NOMO-1 treated with dmso at 0.1 percent for 144 hours (cell line): ENCODE measurements around the gene LTBP4.

Source experiments
- DNase-seq: peaks from one replicate; lab custom pipeline; 2025; ENCODE audit not compliant: unreplicated experiment; lab: John Stamatoyannopoulos, UW

The LTBP4 gene

DNA sequence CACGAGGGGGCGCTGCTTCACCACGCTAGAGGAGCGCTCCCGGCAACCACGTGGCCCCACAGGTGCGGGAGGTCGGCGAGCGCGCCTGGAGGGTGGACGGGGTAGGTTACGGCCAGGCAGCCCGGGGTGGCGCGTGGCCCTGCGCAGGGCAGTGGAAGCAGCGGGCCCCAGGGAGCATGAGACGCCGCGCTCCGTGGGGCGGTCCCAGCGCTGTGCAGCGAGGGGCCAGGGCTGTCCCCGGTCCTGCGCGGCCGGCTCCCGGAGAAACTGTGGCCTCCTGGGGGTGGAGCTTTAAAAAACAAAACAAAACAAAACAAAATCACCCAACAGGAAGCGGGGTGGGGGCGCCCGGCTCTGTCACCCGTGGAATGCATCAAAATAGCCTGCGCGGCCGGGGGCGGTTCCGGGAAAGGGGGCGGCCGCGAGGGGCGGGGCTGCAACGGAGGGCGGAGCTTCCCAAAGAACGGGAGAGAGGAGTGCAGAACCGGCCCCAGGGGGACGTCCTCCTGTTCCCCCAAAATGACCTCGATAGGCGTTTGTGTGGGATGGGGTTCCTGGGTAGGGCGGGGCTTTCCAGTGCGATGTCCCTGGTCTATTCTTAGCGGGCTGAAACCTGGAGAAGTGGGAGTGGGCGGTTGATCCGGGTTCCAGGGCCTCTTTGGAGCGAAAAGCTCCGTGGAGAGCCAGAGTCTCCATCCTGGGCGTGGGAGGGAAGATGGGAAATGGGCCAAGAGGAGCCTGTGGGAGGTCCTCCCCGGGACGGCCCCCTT lies 61.9 kb downstream of the LTBP4 start:
- peak; percentile 63 for DNase-seq

DNA sequence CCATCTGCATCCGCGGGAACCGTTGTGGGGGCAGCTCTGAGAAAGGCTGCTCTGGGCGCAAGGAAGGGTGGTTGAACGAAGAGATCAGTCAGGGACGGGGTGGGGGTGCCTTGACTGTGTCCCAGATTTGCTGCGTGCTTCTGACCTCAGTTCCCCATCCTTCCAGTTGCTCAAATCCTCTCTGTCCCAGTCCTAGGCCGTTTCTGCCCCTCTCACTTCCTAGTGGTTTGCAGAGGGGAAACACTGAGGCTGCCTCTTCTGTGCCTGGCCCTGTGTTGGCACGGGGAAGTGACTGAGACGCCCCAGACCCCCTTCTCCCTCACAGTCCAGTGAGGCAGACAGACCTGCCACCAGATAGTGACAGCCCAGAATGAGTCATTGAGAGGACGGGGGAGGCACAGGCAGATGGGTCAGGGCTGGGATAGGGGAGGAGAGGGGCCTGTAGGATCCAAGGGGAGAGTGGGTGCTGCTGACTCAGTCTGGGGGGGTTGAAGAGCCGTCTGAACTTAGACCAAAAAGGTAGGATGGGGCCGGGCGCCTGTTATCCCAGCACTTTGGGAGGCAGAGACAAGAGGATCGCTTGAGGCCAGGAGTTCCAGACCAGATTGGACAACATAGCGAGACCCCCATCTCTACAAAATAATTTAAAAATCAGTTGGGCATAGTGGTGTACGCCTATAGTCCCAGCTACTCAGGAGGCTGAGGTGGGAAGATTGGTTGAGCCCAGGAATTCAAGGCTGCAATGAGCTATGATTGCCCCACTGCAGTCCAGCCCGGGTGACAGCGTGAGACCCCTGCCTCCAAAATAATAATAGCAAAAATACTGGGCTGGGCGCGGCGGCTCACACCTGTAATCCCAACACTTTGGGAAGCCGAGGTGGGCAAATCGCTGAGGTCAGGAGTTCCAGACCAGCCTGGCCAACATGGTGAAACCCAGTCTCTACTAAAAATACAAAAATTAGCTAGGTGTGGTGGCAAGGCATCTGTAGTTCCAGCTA lies 62.8 kb downstream of the LTBP4 start:
- no peak for DNase-seq

- no peak for DNase-seq
Observed at GRCh38 chr19:40666803-40667438, 65.8 kb downstream of the LTBP4 start.

DNA sequence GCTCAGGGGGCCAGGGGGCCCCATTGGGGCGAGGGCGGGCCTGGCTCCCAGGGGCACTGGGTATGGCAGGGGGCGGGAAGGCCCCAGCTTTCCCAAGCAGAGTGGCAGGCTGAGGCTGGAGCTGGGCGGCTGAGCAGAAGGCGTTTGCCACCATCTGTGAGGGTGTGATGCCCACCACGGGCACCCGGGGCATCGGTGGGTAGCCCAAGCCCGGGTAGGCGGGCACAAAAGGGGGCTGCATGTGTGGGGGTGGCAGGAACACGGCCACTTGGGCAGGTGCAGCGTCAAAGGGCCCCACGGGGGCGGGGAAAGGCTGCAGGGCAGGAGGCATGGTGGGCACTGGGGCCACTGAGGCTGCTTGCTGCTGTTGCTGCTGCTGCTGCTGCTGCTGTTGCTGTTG lies 66.4 kb downstream of the LTBP4 start:
- DNase-seq: no peak

DNA sequence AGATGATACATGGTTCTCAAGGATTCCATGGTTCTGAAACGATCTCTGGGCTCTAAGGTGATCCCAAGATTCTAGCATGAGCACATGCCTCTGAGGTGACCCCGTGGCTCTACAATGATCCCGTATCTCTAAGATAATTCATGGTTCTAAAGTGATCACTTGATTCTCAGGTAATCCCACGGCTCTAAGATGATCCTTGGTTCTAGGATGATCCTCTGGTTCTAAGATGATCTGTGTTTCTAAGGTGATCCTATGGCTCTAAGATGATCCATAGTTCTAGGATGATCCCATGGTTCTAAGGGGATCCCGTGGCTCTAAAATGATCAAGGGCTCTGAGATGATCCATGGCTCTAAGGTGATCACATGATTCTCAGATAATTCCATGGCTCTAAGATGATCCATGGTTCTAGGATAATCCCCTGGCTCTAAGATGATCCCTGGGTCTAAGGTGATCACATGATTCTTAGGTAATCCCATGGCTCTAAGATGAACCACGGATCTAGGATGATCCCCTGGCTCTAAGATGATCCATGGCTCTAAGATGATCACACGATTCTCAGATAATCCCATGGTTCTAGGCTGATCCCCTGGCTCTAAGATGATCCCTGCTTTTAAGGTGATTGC lies 67.9 kb downstream of the LTBP4 start:
- DNase-seq: no peak

GRCh38 chr19:40671404-40671803 lies 70.2 kb downstream of the LTBP4 start:
- no peak for DNase-seq

- no peak for DNase-seq
Observed at GRCh38 chr19:40672038-40672437, 70.9 kb downstream of the LTBP4 start.

DNA sequence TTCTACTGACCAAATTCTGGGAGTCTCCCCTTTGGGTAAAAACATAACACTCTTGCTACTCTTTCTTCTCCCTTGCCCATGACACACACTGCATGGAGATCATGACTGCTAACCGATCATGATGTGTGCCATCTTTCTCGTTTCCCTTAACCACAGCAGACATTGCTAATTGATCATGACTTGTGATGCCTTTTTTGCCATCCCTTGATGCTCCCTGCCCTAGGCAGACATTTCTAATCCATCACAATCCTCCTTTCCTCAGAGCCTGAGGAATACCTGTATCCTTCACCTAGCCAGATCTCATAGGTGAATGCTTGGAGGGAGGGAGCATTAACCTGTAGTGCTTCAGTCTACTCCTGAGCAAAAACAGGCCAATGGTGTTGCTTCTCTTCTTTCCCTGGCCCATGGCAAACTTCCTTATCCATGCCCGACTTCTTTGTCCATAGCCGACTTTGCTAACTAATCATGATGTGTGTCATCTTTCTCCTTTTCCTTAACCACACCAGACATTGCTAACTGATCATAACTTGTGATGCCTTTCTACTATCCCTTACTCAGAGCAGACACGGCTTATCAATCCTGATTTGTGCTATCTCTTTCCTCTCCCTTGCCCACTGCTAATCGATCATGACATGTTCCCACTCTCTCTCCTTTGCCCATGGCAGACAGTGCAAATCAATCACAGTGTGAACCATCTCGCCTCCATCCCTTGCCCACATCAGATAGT lies 71.6 kb downstream of the LTBP4 start:
- no peak for DNase-seq

GRCh38 chr19:40673397-40673796 lies 72.2 kb downstream of the LTBP4 start:
- DNase-seq: no peak

- no peak for DNase-seq
Observed at GRCh38 chr19:40674291-40674690, 73.1 kb downstream of the LTBP4 start.

DNA sequence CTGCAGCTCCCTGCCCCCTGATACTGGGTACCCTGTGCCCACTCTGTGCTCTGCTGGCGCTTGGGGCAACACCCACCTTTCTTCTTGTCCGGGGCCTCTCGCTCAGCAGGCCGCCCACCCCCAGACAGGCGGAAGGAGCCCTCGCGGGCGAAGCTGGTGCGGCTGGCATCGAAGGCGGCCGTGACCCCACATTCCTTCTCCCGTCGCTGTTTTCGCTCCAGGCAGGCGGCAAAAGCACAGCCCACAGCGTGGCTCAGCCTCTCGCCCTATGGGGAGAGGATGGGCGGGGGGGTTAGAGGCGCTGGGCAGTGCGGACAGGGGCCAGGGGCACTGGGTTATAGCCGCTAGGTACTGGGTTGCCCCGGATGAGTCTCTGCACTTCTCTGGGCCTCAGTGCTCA lies 76.0 kb downstream of the LTBP4 start:
- DNase-seq: no peak
